Measurements from ENCODE around the gene RND2.

DNA sequence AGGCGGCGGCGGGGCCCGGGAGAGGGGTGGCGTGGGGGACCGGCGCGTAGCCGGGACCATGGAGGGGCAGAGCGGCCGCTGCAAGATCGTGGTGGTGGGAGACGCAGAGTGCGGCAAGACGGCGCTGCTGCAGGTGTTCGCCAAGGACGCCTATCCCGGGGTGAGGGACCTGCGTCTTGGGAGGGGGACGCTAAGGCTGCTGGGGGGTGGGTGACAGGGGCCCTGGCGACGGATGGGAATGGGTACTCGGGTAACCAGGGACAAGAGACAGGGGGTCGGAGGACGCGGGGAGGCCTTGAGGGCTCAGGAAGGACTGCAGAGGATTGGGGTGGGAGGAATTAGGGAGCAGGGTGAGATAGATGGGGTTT lies 243 bp downstream of the RND2 start:
- TF ChIP-seq, protein P1, sequence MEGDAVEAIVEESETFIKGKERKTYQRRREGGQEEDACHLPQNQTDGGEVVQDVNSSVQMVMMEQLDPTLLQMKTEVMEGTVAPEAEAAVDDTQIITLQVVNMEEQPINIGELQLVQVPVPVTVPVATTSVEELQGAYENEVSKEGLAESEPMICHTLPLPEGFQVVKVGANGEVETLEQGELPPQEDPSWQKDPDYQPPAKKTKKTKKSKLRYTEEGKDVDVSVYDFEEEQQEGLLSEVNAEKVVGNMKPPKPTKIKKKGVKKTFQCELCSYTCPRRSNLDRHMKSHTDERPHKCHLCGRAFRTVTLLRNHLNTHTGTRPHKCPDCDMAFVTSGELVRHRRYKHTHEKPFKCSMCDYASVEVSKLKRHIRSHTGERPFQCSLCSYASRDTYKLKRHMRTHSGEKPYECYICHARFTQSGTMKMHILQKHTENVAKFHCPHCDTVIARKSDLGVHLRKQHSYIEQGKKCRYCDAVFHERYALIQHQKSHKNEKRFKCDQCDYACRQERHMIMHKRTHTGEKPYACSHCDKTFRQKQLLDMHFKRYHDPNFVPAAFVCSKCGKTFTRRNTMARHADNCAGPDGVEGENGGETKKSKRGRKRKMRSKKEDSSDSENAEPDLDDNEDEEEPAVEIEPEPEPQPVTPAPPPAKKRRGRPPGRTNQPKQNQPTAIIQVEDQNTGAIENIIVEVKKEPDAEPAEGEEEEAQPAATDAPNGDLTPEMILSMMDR (conservative IDR thresholded peaks at IDR 0.05) = no peak
- TF ChIP-seq EZH2 (IDR thresholded peaks at IDR 0.05; ENCODE audit: low read depth) = no peak

Measured in PC-9 (cell line).